ENCODE results near the gene GPRIN3. TPM values are rescaled to one million over a fixed set of nuclear protein-coding genes. Genes with fewer than 3 reads are reported as not detected.

GPRIN3 gene
- total RNA-seq, 1 donor from 2014 or later, result 69.5 TPM

DNA sequence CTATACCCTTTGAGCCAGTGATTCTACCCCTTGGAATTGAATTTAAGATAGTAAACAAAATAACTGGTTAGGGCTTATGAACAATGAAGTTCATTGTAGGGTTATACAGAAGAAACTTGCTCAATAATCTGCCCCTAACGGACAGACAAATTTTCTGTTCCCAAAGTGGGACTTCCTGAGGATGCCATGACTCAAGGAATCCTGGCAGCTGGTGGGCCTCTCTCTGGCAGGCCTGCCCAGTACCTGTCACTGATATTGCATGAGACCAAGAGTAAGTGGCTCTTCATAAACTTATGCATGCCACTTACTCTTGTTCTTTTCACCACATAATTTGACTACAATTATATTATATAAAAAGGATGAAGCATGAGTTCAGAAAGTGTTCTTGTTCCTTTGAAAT is 41.5 kb downstream of the GPRIN3 start:
- intact Hi-C loops (cut with micrococcal nuclease), result no loop called here

DNA sequence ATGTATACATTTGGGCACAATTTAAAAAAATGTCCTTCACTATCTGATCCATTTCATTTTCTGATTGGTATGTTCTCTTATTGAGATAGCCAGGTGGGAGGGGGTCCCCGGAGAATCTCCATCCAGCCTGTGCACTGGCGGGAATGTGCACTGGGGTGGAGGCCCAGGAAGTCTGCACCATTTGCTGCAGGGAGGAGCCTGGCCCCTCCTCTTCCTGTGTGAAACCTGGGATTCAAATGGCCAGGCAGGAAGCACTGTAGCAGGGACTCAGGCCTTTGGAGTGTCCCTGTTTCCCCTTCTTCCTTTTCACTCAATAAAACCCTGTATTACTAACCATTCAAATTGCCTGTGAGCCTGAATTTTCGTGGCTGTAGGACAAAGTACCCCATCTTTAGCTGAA is 44.3 kb downstream of the GPRIN3 start:
- intact Hi-C loops (cut with micrococcal nuclease), result no loop called here

DNA sequence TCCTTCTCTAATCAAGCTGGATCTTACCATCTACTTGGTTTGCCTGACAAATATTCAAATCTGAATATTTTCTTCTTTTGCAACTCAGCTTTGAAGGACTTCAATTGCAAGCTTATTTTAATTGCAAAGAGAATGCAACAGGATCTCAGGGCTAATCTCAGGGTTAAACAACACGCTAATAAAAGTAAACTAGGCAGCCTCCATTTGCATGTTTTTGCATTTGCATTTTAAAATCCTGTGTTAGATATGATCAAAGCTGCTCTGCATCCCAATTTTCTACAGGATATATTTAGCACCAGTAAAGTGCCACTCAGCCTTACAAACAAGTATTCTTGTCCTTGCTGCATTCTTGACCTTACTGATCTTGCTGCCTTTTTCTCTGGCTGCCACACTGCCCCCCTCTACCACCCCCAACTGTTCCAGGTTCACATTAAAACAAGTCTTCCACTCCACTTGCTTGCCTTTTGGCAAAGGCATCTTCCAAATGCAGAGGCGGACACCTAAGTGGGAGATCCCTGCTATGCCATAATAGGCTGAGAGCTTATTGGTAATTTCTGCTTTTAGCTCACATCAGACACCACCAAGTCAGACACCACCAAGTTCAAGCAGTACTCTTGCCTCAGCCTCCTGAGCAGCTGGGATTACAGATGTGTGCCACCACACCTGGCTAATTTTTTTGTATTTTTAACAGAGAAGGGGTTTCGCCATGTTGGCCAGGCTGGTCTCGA is 48.1 kb downstream of the GPRIN3 start:
- intact Hi-C loops (cut with micrococcal nuclease), result no loop called here

DNA sequence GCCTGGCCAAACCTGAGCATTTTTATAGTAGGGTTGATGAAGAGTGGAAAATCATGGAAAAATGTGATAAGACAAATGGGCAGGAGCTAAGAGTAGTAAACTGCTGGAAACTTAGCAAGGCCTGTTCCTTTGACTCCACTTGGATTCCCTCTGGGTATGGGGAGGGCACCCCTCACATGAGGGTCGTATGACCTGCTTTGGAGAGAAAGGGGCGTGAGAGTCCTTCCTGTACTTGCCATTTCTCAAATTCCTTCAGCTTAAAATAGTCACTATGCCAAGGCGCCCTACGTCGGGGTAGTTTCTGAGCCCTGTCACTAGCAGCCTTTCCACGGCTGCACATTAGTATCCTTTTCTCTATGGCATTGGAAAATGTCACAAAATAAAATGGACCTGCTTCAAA is 49.1 kb downstream of the GPRIN3 start:
- intact Hi-C loops (cut with micrococcal nuclease), result no loop called here

DNA sequence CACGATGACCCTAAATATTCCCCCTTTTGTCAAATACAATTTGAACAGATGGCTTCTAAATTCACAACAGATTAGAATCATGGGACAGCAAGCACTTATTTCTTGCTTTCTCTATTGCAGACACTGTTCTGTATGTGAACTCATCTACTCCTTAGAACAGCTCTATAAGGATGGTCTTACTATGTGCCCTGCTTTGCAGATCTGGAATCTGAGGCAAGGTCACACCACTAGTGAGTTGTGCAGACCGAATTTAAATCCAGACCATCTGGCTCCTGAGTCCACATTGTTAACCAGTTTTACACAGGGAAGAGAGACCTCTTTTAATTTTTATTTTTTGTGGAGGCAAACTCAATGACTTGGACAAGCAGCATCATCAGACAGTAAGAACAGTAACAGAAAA is 50.2 kb downstream of the GPRIN3 start:
- intact Hi-C loops (cut with micrococcal nuclease), result no loop called here

DNA sequence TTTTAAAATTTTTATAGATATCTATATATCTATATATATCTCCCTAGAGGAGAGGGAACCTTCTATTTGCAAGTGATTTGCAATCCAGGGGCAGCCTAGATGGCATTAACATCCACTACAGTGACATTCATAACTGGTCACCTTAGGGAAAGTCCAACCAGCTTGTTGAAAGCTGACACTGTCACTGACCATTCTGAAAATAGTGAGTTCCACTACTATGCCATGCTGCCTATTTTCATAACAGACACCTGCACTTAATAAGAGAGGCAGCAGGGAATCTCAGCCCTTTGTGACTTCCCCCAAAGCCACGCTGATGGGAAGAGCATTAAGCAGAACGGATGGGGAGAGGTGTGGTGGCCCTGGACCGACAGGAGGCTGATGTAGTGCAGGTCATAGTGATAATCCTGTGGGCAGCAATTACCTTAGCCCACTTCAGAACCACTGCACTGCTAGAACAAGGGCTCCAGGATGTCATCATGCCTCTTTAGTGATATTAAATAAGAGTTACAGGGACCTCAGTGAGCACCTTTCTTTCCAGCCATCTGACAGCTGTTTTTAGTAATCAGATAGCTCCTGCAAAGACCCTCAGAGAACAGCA is 51.3 kb downstream of the GPRIN3 start:
- intact Hi-C loops (cut with micrococcal nuclease), result no loop called here

DNA sequence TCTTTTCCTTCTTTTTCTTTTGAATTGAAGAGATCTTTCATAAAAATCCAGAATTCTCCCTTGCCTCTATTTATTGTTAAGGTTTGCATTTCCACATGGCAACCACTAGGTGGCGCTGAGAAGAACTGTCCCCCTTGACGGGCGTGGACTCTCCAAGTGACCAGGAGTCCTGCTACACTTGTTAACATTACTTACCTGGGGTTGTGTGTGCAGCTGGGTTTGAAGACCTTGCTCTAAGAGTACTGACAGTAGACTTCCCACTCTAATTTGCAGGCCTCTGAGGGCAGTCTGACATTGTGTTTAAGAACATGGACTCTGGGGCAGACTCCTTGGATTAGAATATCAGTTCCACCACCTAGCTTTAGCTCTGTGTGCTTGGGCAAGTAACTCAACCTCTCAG is 52.8 kb downstream of the GPRIN3 start:
- intact Hi-C loops (cut with micrococcal nuclease), result loop anchor here (1.0 to 2.0 kb wide), 7 partner anchors 11 to 179 kb away; partner anchors contain the start of gene GPRIN3

DNA sequence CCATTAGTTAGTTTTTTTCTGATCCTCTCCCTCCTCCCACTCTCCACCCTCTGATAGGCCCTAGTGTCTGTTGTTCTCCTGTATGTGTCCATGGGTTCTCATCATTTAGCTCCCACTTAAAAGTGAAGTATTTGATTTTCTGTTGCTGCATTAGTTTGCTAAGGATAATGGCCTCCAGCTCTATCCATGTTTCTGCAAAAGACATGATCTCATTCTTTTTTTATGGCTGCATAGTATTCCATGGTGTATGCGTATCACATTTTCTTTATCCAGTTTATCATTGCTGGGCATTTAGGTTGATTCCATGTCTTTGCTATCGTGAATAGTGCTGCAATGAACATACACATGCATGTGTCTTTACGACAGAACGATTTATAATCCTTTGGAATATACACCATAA is 53.3 kb downstream of the GPRIN3 start:
- intact Hi-C loops (cut with micrococcal nuclease), result loop anchor here (1.0 to 2.0 kb wide), 5 partner anchors 10 to 180 kb away; no protein-coding TSS in a partner anchor

DNA sequence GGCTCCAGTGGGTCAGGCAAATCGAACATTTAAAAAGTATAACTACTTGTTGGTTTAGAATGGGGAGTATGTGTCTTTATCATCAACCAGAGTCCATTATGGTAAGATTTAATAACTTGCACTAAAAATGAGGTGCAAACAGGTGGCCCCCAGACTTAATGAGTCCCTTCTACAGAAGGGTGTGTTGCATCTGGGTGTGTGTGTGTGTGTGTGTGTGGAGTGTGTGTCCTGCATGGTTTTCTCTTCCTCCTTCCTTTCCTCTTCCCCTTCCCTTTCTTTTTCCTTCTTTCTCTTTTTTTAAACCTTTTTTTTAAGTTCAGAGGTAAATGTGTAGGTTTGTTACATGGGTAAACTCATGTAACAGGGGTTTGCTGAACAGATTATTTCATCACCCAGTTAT is 53.7 kb downstream of the GPRIN3 start:
- intact Hi-C loops (cut with micrococcal nuclease), result loop anchor here (1.0 to 2.0 kb wide), 5 partner anchors 10 to 180 kb away; no protein-coding TSS in a partner anchor

DNA sequence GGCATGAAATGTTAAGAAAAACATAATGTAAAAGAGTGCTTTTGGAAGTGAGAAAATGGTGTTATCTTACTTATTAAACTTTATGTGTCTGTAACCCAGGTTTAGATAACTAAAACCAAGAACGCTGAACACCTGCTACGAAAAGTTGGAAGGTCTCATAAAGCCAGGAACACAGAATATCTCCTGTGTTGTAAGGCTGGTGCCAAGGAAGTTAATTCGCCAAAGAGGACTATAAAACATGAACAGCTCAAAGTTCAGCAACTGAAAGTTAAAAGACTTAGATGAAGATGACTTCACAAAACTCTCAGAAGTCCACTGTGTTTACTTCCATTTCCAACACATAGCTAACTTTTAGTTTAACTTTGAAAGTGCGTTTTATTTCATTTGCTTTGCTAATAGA is 54.3 kb downstream of the GPRIN3 start:
- intact Hi-C loops (cut with micrococcal nuclease), result no loop called here

DNA sequence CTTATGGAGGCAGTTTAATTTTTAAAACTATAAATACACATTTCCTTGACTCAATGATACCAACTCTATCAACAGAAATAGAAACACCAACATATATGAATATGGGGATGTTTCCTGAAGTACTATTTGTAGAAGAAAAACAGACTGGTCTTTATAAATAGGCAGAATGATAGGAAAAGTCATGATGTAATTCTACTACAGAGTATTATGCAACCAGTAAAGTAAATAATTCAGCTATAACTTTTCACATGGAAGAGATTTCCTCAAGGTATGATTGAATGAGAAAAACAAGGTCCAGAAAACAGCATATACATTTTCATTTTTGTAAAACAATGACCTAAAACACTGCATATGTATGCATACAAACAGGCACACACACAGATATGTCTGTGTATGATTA is 56.2 kb downstream of the GPRIN3 start:
- intact Hi-C loops (cut with micrococcal nuclease), result no loop called here

DNA sequence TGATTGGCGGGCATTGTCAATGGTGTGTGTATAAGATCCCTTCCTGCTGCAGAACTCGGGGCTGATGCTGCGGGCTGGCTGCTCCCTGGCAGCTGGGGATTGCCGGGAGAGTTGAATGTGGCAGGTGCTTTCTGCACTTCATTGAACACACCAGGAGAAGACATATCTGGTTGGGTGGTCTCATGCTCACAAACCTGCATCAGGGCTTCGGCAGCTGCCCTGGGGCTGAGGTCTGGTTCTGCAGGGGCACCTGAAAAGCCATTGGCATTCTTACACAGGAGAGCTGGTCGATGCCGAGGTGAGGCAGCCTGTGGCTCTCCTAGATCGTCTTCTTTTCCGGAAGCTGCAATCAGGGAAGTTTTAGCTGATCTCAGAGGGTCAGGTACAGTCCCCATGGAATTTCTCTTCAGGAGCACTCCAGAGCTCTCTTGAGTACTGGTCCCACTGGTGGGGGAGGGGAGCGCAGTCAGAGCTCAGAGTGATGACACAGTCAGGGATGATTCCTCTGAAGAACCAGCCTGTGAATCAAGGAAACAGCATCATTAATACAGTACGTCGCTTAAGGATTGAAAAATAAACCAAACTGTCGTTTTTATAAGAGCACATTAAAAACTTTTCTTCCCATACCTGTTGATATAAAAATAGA is 57.8 kb downstream of the GPRIN3 start:
- intact Hi-C loops (cut with micrococcal nuclease), result no loop called here

DNA sequence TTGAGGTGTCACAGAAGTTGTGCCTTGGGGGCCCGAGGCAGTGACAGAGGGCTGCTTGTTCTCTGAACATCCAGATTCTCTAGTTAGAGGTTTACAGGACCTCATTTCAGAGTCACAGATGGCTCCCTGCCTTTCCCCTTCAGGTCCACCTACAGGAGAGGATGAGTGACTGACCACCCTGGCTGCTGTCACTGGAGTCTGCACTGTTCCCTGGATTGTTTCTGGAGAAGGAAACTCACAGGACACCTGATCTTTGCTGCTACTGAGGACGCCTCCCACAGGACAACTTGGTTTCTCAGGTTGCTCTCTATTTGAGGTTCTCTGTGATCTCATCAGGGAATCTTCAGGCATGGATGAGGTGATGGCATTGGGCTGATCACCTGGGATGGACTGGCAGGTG is 58.3 kb downstream of the GPRIN3 start:
- intact Hi-C loops (cut with micrococcal nuclease), result no loop called here

DNA sequence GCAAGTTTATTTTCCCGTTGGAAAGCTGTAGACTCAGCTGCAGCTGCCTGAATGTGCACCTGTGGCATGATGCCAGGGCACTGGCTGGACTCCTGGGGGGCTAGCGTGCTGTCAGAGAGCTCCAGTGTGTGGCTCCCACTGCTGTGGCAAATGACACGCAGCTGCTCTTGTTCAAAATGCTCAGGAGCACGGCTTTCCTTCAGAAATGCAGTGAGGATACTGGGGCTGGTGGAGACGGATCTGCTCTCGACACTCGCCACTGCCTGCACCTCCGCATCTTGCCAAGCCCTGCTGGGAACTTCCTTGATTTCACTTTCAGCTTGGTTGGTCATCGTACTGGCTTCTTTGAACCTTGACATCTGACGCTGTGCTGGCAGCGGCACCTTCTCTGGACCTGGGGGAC is 58.7 kb downstream of the GPRIN3 start:
- intact Hi-C loops (cut with micrococcal nuclease), result no loop called here

DNA sequence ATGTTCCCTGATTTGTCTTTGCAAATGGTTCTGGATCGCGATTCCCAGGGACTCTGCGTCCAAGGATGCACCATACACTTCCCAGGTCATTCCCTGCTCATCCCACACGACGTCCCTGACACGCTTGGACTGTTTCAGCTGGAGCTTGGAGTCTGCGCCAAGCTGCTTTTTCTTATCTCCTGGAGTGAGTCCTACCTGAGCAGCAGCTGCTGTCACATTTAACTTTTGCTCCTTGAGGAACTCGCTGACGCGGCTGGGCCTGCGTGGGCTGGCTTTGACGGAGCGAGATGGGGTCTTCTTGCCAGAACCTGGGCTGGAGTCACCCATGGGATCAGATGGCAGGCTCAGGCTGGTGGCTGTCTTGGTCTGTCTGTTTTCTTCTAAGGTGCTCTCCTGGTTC is 59.6 kb downstream of the GPRIN3 start:
- intact Hi-C loops (cut with micrococcal nuclease), result no loop called here

DNA sequence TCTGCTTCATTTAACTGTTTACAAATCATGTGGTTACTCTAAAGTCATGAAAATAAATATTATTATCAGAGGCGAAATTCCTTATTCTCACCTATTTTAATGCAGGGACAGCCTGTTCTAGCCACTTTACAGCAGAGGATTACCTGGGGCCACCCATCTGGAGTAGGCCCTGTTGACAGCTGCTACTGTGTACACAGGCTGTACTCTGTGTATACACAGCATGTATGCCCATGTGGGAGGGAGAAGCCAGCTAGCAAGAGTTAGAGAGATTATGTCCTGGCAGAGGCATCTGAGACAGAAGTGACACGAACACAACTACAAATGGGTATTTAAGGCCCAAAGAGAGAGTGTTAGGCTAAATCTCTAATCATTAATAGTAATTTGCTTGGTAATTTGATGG is 62.1 kb downstream of the GPRIN3 start:
- intact Hi-C loops (cut with micrococcal nuclease), result no loop called here

DNA sequence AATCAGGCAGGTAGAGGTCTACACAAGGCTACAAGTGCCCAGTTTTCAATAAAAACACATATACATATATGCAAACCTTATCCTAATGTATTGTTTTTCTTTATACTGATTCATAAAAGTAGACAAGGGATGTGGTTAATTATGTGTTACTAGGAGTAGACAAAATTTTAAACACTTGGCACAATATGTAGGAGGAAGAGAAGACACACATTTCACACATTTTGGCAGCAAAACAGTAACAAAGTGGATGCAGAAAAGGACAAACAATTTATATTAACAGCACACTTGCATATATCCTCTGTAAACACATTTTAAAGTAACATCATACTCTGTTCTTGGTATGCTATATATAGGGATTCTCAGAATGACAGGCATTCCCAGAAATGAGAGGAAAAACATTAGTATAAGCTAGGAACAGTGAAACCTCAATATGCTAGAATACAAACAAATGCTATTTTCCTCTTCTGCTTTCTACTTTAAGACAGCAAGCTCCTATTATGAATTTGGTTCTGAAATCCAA is 63.8 kb downstream of the GPRIN3 start:
- intact Hi-C loops (cut with micrococcal nuclease), result loop anchor here (1.0 to 2.0 kb wide), 6 partner anchors 11 to 421 kb away; partner anchors contain the start of gene GPRIN3

DNA sequence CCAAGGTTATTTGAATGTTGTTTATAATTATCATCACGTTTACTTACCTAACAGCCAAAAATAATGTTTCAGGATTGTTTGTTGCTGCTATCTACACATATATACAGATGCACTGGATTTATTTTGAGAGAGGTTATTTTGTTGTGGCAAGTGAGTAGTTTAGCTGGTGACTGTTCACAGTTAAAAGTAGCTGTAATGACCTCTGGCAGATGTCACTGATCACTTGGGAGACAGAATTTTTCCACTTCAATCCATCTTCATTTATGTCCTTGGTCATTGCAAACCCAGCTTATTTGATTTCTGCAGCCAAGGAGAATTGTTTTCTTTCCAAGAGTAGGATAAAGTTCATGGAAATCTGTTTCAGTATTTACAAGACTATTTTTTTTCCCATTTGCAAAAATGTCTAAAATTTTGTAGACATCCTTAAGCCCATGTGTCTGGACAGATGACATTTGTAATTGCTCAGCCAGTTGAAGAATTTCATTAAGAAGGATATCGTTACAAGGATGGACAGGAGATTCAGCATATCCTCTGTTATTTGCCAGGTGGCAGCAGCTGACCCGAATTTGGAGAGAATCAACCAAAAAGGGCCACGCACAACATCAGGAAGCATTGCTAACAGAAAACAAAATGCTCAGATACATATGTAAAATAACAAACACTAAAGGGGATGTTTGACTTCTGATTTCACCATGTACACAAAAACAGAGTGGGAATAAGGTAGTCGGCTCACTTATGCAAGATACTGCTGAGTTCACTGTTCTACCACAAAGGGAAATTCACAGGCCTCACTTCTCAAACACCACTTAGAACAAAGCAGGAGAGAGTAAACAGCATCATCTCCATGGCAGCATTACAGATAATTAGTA is 64.5 kb downstream of the GPRIN3 start:
- intact Hi-C loops (cut with micrococcal nuclease), result loop anchor here (1.0 to 2.0 kb wide), 5 partner anchors 51 to 420 kb away; partner anchors contain the start of gene GPRIN3

DNA sequence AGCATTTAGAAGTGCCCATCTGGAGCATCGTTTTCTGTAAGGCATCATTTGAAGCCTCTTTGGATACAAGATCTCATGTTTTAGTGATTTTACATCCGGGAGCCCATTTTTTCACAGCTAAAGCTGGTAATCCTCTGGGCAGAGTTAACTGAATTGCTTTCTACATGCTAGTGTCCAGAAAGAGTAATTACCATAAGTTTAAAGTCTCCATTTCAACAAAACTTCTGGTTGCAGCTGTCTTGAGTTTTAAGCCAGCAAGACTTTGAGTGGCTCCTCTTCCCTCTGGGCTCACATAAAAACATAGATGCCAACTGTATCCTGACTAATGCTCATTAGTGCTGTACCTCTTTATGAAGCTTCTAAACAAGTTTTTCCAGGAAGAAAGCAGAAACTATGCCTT is 65.4 kb downstream of the GPRIN3 start:
- intact Hi-C loops (cut with micrococcal nuclease), result loop anchor here (2.0 kb wide), 2 partner anchors 301 to 419 kb away; no protein-coding TSS in a partner anchor

DNA sequence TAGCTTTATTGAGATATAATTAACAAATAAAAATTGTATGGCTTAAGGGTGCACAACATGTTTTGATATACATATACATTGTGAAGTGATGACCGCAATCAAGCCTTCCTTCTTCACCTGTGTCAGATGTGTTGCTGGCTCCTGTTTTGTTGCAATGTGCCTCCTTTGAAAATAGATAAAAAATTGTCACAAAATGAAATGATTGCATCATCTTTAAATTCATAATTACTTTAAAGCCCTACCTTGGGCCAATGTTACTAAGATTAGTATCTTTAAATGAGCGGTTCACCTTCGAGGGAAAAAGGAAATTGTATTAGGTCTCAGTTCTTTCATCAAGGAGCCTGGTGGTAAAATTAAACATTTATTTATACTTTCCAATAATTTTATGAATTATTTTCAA is 77.3 kb downstream of the GPRIN3 start:
- intact Hi-C loops (cut with micrococcal nuclease), result no loop called here
